PFSK-1 (cell line): ENCODE measurements around the gene NIPBL.

Experiments used
- FOXP2 ChIP-seq: optimal IDR thresholded peaks from 2 replicates; pipeline ENCODE3; 2011; ENCODE audit warnings: borderline replicate concordance, control low read depth, inconsistent platforms; ENCODE audit not compliant: insufficient read depth; ENCODE audit errors: extremely low read length, extremely low read depth
- POLR2AphosphoS5 ChIP-seq: IDR thresholded peaks from 2 replicates; pipeline ENCODE4 v1.6.1; 2012; ENCODE audit warnings: low read depth, mild to moderate bottlenecking, control low read depth, low read length, moderate library complexity
- REST ChIP-seq, 2 experiments: IDR thresholded peaks; 2 replicates each; pipeline versions ENCODE4 v1.6.1 to v1.8.0; 2011 to 2012; ENCODE audit warnings: low read depth in 2 of 2, low read length in 2 of 2, control low read depth in 1 of 2, inconsistent platforms in 1 of 2, mild to moderate bottlenecking in 1 of 2, moderate library complexity in 1 of 2; ENCODE audit not compliant: insufficient read depth in 1 of 2
- SIN3A ChIP-seq: IDR thresholded peaks from 2 replicates; pipeline ENCODE4 v1.6.1; 2012; ENCODE audit warnings: mild to moderate bottlenecking, low read length, moderate library complexity, borderline replicate concordance; ENCODE audit not compliant: insufficient read depth
- TAF1 ChIP-seq: IDR thresholded peaks from 2 replicates; pipeline ENCODE4 v1.6.1; 2012; ENCODE audit warnings: low read length, control low read depth, borderline replicate concordance; ENCODE audit not compliant: insufficient read depth

Gene NIPBL

DNA sequence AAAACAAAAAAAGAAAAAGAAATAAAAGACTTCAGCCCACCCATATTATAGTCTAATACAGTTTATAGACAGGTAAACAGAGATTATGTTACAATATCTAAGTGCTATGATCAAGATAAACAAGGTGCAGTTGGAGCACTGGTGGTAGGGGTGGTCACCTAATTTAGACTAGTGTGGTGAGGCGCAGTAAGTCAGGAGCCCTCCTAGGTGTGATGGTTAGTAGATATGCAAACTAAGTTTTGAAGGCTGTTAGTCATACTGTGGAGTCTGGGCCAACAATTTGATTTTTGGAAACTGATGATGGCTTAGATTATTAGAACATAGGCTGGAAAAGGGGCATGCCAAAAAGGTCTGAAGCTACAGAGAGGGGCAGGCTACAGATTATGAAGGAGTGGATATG is 14.7 kb downstream of the NIPBL start:
- TF ChIP-seq SIN3A (no peak), POLR2AphosphoS5 (no peak), TAF1 (no peak), REST (IDR thresholded peaks at IDR 0.05; ENCODE audit: insufficient read depth in 1 of 2, low read depth in 2 of 2, low read length in 2 of 2) (no peak), FOXP2 (no peak)

DNA sequence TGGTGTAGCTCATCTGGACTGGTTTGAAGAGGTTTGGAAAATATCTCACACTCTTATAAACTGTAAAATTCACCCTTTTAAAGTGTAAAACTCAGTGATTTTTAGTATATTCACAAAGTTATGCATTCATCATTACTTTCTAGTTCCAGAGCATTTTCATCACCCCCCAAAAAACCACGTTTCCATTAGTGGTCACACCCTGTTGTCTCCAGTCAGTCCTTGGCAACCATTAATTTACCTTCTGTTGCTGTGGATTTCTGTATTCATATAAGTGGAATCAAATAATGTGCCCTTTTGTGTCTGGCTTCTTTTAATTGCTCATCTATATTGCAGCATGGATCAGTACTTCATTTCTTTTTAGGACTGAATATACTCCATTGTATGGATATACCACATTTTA is 18.4 kb downstream of the NIPBL start:
- TF ChIP-seq POLR2AphosphoS5 (no peak), TAF1 (no peak), FOXP2 (no peak), REST (IDR thresholded peaks at IDR 0.05; ENCODE audit: insufficient read depth in 1 of 2, low read depth in 2 of 2, low read length in 2 of 2) (no peak), SIN3A (no peak)

DNA sequence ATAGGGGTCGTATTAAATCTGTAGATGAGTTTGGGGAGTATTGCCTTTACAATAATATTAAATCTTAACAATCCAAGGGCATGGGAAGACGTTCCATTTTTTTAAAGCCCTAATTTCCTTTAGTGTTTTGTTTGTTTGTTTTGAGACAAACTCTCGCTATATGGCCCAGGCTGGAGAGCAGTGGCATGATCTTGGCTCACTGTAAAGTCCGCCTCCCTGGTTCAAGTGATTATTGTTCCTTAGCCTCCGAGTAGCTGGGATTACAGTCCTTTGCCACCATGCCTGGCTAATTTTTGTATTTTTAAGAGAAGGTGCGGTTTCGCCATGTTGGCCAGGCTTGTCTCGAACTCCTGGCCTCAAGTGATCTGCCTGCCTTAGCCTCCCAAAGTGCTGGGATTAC is 19.9 kb downstream of the NIPBL start:
- TF ChIP-seq POLR2AphosphoS5 = no peak
- TF ChIP-seq REST (IDR thresholded peaks at IDR 0.05; ENCODE audit: insufficient read depth in 1 of 2, low read depth in 2 of 2, low read length in 2 of 2) = no peak
- TF ChIP-seq FOXP2 = no peak
- no peak for TF ChIP-seq TAF1
- no peak for TF ChIP-seq SIN3A

DNA sequence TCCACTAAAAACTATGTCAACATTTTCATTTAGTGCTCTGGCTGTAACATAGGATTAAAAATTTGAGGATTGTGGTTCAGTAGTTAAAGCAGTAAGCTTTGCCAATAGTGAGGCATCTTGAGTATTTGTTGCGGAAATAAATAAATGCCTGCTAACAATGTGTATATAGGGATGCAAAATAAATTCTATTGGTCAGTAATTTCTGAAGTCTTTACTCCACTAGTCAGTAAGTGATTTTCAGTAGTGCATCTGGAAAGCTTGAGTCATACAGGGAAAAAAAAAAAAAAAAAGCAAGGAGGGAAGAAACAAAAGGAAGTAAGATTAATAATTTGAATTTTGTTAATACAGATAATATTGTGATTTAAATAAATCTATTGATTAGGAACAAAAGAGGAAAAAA is 21.0 kb downstream of the NIPBL start:
- TF ChIP-seq SIN3A (no peak), POLR2AphosphoS5 (no peak), REST (IDR thresholded peaks at IDR 0.05; ENCODE audit: insufficient read depth in 1 of 2, low read depth in 2 of 2, low read length in 2 of 2) (no peak), TAF1 (no peak), FOXP2 (no peak)

GRCh38 chr5:36899860-36900259 is 23.3 kb downstream of the NIPBL start:
- no peak for TF ChIP-seq TAF1
- TF ChIP-seq REST (IDR thresholded peaks at IDR 0.05; ENCODE audit: insufficient read depth in 1 of 2, low read depth in 2 of 2, low read length in 2 of 2) = no peak
- no peak for TF ChIP-seq SIN3A
- TF ChIP-seq POLR2AphosphoS5 = no peak
- TF ChIP-seq FOXP2 = no peak
